Keratinocyte (primary cell): Measurements from ENCODE around the gene ALG14. TPM values are rescaled to one million over a fixed set of nuclear protein-coding genes. Genes with fewer than 3 reads are reported as not detected.

Experiments
- DNase-seq: peaks from one replicate; pipeline ENCODE4 v3.0.0-alpha.2; 2011; ENCODE audit warnings: low read depth, missing footprints, low spot score
- FAIRE-seq: peaks from 2 replicates; lab custom pipeline; 2011; peaks lifted over from hg19 to GRCh38; lab: Jason Lieb, UNC
- H2AFZ ChIP-seq: 2 replicates; pipeline ENCODE4 v1.6.0; 2012; ENCODE audit warnings: low read length, control low read depth, inconsistent platforms; ENCODE audit not compliant: control insufficient read depth
- H3K27ac ChIP-seq: 2 replicates; pipeline ENCODE4 v1.5.1; 2011; ENCODE audit warnings: low read length; ENCODE audit not compliant: control insufficient read depth, insufficient read depth
- H3K27me3 ChIP-seq: 3 replicates; pipeline ENCODE4 v1.6.0; 2011; ENCODE audit warnings: low read length; ENCODE audit not compliant: control insufficient read depth, insufficient read depth; ENCODE audit errors: extremely low read depth
- H3K36me3 ChIP-seq, 2 experiments: 2 replicates in 1 of 2; 3 replicates in 1 of 2; pipeline ENCODE4 v1.5.1; 2011; ENCODE audit warnings: low read length in 2 of 2, mild to moderate bottlenecking in 1 of 2; ENCODE audit not compliant: control insufficient read depth in 2 of 2, insufficient read depth in 2 of 2; ENCODE audit errors: extremely low read depth in 1 of 2
- H3K4me1 ChIP-seq: 3 replicates; pipeline ENCODE4 v1.5.1; 2011; ENCODE audit warnings: low read length; ENCODE audit not compliant: control insufficient read depth, insufficient read depth; ENCODE audit errors: extremely low read depth
- H3K4me2 ChIP-seq: 3 replicates; pipeline ENCODE4 v1.6.0; 2011; ENCODE audit warnings: low read depth, low read length; ENCODE audit not compliant: control insufficient read depth, insufficient read depth; ENCODE audit errors: extremely low read depth
- H3K4me3 ChIP-seq, 3 experiments: fragments of 200-600 bp in 1 of 3; sonication (generic) in 1 of 3; 2 replicates in 2 of 3; 3 replicates in 1 of 3; pipeline ENCODE4 v1.5.1; 2011 to 2016; ENCODE audit warnings: low read length in 3 of 3, mild to moderate bottlenecking in 3 of 3, control low read depth in 2 of 3, inconsistent platforms in 1 of 3, low read depth in 1 of 3, mixed read lengths in 1 of 3, mixed run types in 1 of 3, moderate library complexity in 1 of 3; ENCODE audit not compliant: control insufficient read depth in 2 of 3, insufficient read depth in 2 of 3; ENCODE audit errors: extremely low read depth in 1 of 3
- H3K79me2 ChIP-seq: 2 replicates; pipeline ENCODE4 v1.6.0; 2012; ENCODE audit warnings: low read length; ENCODE audit not compliant: control insufficient read depth, insufficient read depth
- H3K9ac ChIP-seq: 3 replicates; pipeline ENCODE4 v1.6.0; 2011; ENCODE audit warnings: low read length; ENCODE audit not compliant: control insufficient read depth, insufficient read depth; ENCODE audit errors: extremely low read depth
- H3K9me1 ChIP-seq: 3 replicates; pipeline ENCODE4 v1.6.0; 2011; ENCODE audit warnings: low read length; ENCODE audit not compliant: control insufficient read depth, insufficient read depth; ENCODE audit errors: extremely low read depth
- H3K9me3 ChIP-seq: 2 replicates; pipeline ENCODE4 v1.5.1; 2012; ENCODE audit warnings: low read depth, low read length; ENCODE audit not compliant: control insufficient read depth
- H4K20me1 ChIP-seq: 3 replicates; pipeline ENCODE4 v1.6.0; 2011; ENCODE audit warnings: low read length; ENCODE audit not compliant: control insufficient read depth, insufficient read depth; ENCODE audit errors: extremely low read depth
- EZH2 ChIP-seq: IDR thresholded peaks from one replicate; pipeline ENCODE4 v1.6.1; 2012; ENCODE audit warnings: inconsistent platforms, mild to moderate bottlenecking, low read length, moderate library complexity
- dilution Hi-C: fragments of 300-500 bp; cut with MboI; formaldehyde crosslinking; loops from one replicate; pipeline ENCODE4 v1.7.0; 2020; ENCODE audit warnings: low sequenced_read_pairs; ENCODE audit not compliant: extremely low pct_ligation_motif_present
- polyA plus RNA-seq, 5 experiments: library from polyadenylated mRNA; depleted of rRNA in 3 of 5; stranded (reverse) in 3 of 5; stranded (forward) in 1 of 5; unstranded in 1 of 5; fragments of >200 nt; gene quantifications; 1 replicate in 1 of 5; 2 replicates in 3 of 5; 3 replicates in 1 of 5; pipeline versions ENCODE4 v1.2.1 to v1.2.3, GENCODE V29; 2011 to 2012; ENCODE audit warnings: missing spikeins in 2 of 5, low read depth in 1 of 5, low replicate concordance in 1 of 5
- TF ChIP-seq, protein P1 (sequence below), 3 experiments: IDR thresholded peaks in 1 of 3; conservative IDR thresholded peaks in 1 of 3; optimal IDR thresholded peaks in 1 of 3; 2 replicates in 2 of 3; 3 replicates in 1 of 3; pipeline versions ENCODE3 to v1.5.1; 2011; ENCODE audit warnings: low read length in 3 of 3, mild to moderate bottlenecking in 3 of 3, moderate library complexity in 2 of 3, control low read depth in 1 of 3, inconsistent platforms in 1 of 3; ENCODE audit not compliant: insufficient read depth in 2 of 3; ENCODE audit errors: extremely low read depth in 1 of 3

The ALG14 gene
- polyA plus RNA-seq, 1 donor (not counting 4 experiments of a cell fraction or from before 2014, with no cell fraction given) = 4.6 TPM

DNA sequence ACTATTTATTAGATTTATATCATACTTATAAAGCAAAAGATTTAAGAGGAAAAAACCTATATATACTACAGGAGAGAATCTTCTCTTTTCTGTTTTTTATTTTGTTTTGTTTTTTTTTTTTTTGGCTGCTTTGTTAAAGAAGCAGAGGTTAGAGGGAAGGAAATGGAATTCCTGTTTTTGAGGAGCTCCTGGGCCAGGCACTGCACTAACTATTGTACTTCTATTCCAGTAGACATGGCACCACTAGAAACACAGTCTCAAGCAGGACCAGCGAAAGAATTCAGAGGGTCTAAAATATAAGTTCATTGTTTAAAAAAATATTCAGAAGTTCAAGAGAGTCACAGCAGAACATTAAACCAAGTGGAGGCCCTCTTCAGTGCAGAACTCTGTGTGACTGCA is 91.2 kb downstream of the ALG14 start:
- Histone ChIP-seq H3K4me2 (no peak overlapping the region), H4K20me1 (no peaks in the 10 kb centered on the region), H3K9me3 (no peaks in the 10 kb centered on the region), H3K27ac (no peak overlapping the region), H3K27me3 (no peaks in the 10 kb centered on the region), H2AFZ (no peak overlapping the region), H3K36me3 (no peaks in the 10 kb centered on the region), H3K4me3 (no peak overlapping the region), H3K79me2 (no peaks in the 10 kb centered on the region), H3K4me1 (peaks cover 13% of the 10 kb centered on the region), H3K9me1 (no peaks in the 10 kb centered on the region), H3K9ac (no peak overlapping the region)
- TF ChIP-seq, protein P1, sequence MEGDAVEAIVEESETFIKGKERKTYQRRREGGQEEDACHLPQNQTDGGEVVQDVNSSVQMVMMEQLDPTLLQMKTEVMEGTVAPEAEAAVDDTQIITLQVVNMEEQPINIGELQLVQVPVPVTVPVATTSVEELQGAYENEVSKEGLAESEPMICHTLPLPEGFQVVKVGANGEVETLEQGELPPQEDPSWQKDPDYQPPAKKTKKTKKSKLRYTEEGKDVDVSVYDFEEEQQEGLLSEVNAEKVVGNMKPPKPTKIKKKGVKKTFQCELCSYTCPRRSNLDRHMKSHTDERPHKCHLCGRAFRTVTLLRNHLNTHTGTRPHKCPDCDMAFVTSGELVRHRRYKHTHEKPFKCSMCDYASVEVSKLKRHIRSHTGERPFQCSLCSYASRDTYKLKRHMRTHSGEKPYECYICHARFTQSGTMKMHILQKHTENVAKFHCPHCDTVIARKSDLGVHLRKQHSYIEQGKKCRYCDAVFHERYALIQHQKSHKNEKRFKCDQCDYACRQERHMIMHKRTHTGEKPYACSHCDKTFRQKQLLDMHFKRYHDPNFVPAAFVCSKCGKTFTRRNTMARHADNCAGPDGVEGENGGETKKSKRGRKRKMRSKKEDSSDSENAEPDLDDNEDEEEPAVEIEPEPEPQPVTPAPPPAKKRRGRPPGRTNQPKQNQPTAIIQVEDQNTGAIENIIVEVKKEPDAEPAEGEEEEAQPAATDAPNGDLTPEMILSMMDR (optimal IDR thresholded peaks at IDR 0.05 in 1 of 3, IDR thresholded peaks at IDR 0.05 in 1 of 3, conservative IDR thresholded peaks at IDR 0.05 in 1 of 3; ENCODE audit: extremely low read depth in 1 of 3, insufficient read depth in 2 of 3, low read length in 3 of 3) = no peak
- no peak for TF ChIP-seq EZH2
- dilution Hi-C loops = no loop called here
- FAIRE-seq (no peak), DNase-seq (no peak)

DNA sequence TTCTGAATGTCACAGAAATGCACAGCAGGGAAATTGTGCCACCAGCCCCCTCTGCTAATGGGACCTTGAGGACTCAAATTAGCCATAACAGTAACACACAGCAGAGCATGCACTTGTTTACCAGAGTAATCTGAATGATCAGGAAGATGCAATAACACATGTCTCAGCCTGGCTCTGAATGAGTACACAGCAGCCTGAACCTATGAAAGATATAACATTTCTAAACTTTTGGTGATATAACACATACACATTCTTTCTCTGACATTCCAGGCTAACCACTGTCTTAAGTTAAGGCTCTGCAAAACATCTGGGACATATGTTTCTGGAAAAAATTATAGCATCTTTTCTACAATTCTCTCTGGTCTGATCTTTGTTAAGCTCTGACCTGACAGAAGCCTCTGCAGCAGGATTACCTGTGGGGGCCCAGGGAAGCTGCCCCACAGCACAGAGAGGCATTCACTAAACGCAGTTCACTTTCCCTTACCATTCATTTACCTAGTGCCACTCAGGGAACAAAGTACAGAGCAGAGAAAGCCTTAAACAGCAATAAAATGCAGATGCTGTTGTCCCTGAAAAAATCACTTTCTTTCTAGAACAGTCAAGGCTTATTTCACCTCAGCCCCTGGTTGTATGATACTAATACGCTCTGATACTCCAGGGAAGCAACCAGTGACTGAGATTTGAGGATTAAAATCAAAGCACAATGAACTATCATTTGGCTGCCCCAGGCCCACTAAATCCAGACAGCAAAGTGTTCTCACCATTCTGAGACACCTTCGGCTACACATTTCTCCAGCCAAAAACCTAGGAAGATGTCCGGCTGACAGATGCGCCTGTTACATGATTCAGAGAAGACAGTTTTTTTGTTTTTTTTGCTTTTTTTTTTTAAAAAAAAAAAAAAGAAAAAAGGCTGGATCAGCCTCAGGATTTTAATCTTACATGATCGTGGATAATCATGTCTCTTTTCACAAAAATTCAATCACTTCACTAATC is 91.9 kb downstream of the ALG14 start:
- TF ChIP-seq EZH2 = no peak
- TF ChIP-seq, protein P1 (optimal IDR thresholded peaks at IDR 0.05 in 1 of 3, IDR thresholded peaks at IDR 0.05 in 1 of 3, conservative IDR thresholded peaks at IDR 0.05 in 1 of 3; ENCODE audit: extremely low read depth in 1 of 3, insufficient read depth in 2 of 3, low read length in 3 of 3) = no peak
- DNase-seq = no peak
- H2AFZ ChIP-seq = no peak overlapping the region
- no peak overlapping the region for H3K27ac ChIP-seq
- H3K9me1 ChIP-seq = no peaks in the 10 kb centered on the region
- no peak for FAIRE-seq
- no peak overlapping the region for H3K9ac ChIP-seq
- no peaks in the 10 kb centered on the region for H3K79me2 ChIP-seq
- H3K27me3 ChIP-seq = no peaks in the 10 kb centered on the region
- dilution Hi-C loops = no loop called here
- peaks cover 13% of the 10 kb centered on the region for H3K4me1 ChIP-seq
- H4K20me1 ChIP-seq = no peaks in the 10 kb centered on the region
- no peaks in the 10 kb centered on the region for H3K36me3 ChIP-seq
- no peak overlapping the region for H3K4me2 ChIP-seq
- H3K4me3 ChIP-seq = no peak overlapping the region
- no peaks in the 10 kb centered on the region for H3K9me3 ChIP-seq
